Stimulated activated CD4-positive, alpha-beta T cell treated with anti-CD3 and anti-CD28 coated beads, Interleukin-1b, Interleukin-23, amount 100 ng/mL, for 48 hours (primary cell): Measurements from ENCODE around the gene SHROOM1.
"Not testable (repeated sequence)": the region's sequence is repeated elsewhere in the genome, so short reads cannot be mapped to it uniquely, and the experiment has no call there.

Experiments used
- DNase-seq: peaks from one replicate; pipeline ENCODE4 v3.0.0-alpha.2; 2020

The SHROOM1 gene

GRCh38 chr5:132830436-132831094 is at the start of gene SHROOM1:
TSS of gene SHROOM1 (minus strand) at chr5:132830647. CDS start at chr5:132826140, 4,507 bp downstream.
- DNase-seq = no peak

GRCh38 chr5:132877938-132878337 is 47.5 kb upstream of the SHROOM1 start:
- DNase-seq = no peak

- no peak for DNase-seq
Measured at GRCh38 chr5:132877466-132877865, 47.0 kb upstream of the SHROOM1 start.

DNA sequence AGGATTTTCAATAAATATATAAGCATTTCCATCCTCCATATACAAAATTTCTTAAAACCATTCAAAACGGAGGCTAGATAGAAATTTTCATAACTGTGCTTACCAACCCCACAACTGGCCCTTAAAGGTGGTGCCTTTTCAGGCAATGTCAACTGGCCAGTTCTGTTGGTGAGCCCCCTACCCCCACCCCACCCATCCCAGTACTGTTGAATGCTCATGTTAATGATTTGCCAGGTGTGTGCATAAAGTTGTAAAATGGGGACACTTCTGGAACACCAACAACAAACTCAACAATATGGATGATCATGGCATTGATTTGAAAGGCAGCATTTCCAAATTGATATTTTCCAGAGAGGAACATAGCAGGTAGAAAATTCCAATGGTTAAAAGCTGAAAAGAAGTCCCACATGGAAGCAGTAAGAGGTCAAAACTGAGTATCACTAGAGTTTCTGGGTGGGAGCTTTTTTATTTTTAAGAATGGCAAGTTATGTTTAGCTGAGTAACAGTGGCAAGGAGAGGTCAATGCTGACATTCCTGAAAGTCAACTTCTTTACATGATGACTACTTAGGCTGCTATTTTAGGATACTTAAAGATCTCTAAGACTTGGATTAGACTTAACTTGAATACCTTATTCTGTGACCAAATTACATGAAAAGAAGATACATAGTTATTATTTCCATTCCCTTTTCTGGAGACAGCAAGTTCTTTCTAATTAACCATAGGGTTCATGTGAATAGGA is 45.7 kb upstream of the SHROOM1 start:
- DNase-seq = no peak

DNA sequence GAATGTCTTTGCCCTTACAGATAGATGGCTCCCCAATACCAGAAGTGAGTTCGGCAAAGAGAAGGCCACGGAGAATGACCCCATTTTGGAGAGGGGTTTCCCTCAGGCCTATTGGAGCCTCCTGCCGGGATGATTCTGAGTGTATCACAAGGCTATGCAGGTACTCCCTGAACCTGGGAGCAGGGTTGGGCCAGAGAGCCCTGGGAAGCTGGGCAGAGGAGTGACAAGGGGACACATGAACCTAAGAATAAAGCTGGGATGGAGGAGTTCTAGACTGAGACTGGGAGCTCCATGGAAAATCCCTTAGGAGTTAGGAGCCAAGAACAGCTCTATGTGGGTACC is 43.5 kb upstream of the SHROOM1 start:
- no peak for DNase-seq

DNA sequence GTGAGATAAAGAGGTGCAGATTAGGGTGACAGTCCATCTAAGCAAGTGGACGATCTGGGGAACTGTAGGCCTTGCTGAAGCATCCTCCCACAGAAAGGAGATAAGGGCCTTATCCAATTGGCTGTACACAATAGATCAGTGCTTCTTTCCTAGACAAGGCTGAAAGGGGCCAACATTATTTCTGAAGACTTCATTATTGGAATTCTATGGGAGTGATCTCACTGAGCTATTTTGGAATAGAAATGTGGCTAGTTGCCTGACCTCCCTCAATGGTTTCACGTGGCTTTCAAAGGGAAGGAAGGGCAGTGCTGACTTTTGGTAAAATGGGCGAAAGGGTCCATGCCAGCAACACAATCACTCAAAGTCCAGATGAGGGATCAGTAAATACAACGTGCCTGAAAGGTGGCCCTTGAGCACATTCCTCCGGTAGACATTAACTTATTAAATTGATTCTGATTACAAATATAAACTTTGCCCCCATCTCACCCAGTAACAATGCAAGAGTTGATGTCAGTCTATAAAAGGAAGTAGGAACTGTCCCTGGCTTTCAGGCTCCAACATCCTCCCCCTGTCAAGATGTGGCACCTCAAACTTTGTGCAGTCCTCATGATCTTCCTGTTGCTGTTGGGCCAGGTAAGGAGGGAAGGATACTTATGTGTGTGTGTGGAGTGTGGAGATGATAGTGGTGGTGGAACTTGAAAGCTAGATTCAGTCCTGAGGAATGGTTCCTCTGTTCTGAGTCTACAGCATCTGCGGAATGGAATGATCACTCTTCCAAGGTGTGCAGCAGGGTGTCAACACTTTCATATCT is 42.9 kb upstream of the SHROOM1 start, which contains the start of gene LEAP2:
Gene LEAP2, plus strand, starts transcription at position 550 of the 811 bp plus-strand sequence. Its CDS starts 27 bp downstream, at position 577.
- no peak for DNase-seq

GRCh38 chr5:132872788-132873118 is 42.3 kb upstream of the SHROOM1 start:
- DNase-seq = no peak

- DNase-seq = no peak
Measured at GRCh38 chr5:132871459-132872284, 41.2 kb upstream of the SHROOM1 start.

GRCh38 chr5:132870801-132871200 is 40.4 kb upstream of the SHROOM1 start:
- DNase-seq = no peak

DNA sequence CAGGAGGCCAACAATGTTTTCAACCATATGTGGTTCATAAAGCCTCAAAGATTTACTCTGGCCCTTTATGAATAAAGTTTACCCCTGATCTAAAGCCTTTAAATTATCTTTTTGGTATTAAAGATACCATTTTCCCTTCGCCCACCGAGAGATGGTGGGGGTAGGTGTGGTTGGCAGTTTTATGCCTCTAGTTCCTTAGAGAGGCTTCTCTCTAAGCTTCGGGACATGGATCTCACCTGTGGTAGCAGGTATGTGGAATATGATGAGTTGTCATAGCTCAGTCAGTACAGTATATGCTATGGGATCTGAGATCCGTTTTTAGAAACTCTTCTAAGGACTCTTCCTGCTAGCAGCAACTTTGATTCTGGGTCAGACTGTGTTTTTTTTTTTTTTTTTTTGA is 38.3 kb upstream of the SHROOM1 start:
- DNase-seq = no peak

- DNase-seq = no peak
Measured at GRCh38 chr5:132867046-132867451, 36.6 kb upstream of the SHROOM1 start.

DNA sequence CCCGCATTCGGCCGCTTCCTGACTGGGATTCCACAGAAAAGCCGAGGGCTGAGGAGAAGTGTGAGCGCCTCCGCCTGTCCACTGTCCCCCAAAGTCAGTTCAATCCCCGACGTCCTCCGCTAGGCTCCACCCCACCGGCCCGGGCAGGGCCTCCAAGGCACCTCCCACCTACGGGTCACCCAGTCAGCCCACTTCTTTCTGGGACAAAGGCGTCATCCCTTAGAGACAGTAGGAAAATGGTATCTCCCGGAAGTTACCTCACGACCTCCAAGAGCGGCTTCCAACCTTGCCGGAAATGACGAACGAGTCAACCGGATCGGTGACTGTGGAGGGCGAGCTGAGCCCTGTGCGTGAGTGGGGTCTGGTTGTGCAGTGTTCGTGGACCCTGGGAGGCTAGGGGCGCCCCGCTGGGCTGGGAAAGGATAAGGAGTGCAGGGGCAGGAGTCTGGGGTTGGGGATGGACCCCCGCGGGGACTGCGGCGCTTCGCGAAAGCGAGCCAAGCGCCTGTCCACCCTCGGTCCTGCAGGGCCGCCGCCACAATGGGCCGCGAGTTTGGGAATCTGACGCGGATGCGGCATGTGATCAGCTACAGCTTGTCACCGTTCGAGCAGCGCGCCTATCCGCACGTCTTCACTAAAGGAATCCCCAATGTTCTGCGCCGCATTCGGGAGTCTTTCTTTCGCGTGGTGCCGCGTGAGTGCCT is 36.0 kb upstream of the SHROOM1 start, which contains the start of the genes GDF9 and UQCRQ:
Gene GDF9, minus strand, starts transcription at position 128 of the 704 bp plus-strand sequence. CDS start 1,936 bp downstream, outside the sequence.
Gene UQCRQ, plus strand, starts transcription at position 301 of the 704 bp plus-strand sequence. Its CDS starts 240 bp downstream, at position 541.
- DNase-seq = peak; percentile 93

GRCh38 chr5:132865668-132866341 is 35.4 kb upstream of the SHROOM1 start:
- DNase-seq = no peak

GRCh38 chr5:132860742-132861141 is 30.3 kb upstream of the SHROOM1 start:
- no peak for DNase-seq

DNA sequence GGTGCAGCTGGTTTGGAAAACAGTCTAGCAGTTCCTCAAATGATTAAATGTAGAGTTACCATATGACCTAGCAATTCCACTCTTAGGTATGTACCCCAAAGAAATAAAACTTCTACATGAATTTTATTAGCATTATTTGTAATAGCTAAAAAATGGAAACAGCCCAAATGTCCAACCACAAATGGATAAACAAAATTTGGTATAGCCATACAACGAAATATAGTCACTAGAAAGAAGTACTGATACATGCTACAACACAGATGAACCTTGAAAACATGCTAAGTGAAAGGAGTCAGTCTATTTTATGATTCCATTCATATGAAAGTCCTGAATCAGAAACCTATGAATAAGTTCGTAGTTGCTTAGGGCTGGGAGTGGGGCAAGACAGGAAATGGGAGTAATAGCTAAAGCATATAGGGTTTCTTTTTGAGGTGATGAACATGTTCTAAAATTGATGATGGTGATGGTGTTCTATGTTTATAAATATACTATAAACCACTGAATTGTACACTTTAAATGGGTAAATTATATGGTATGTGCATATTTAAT is 29.5 kb upstream of the SHROOM1 start:
- no peak for DNase-seq

DNA sequence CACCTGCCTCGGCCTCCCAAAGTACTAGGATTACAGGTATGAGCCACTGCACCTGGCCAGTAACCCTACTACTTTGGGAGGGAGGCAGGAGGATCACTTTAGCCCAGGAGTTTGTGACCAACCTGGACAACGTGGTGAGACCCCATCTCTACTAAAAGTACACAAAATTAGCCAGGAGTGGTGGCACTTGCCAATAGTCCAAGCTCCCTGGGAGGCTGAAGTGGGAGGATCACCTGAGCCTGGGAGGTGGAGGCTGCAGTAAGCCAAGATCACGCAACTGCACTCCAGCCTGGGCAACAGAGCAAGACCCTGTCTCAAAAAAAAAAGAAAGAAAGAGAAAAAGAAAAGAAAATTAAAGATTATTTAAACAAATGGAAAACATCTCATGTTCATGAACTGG is 25.6 kb upstream of the SHROOM1 start:
- DNase-seq = no peak

DNA sequence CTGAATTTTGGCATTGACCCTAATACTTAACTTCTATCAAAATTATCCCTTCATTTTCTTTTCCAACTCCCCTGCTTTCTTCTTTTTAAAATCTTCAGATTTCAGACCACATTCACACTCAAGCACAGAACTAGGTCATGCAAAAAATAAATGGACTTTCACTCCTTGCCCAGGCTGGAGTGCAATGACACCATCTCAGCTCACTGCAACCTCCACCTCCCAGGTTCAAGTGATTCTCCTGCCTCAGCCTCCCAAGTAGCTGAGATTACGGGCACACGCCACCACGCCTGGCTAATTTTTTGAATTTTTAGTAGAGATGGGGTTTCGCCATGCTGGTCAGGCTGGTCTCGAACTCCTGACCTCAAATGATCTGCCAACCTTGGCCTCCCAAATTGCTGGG is 24.5 kb upstream of the SHROOM1 start:
- DNase-seq = not testable (repeated sequence)

DNA sequence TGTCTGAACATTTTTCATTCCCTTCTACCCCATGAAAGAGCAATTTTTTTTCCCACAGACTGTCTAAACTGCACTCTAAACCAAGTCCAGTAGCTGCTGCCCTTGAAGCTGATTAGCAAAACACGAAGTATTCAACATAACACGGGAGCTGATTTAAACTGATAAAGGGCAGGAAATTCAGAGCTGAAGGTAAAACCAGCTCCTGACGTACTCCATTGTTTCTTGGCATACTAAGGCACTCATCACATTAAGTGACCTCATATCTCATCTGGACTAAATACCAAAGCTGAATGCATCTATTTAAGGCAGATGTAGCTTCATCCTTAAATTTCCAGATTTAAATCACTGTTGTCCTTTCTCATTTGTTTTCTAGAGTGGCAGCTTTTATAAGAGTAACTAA is 23.9 kb upstream of the SHROOM1 start:
- no peak for DNase-seq

DNA sequence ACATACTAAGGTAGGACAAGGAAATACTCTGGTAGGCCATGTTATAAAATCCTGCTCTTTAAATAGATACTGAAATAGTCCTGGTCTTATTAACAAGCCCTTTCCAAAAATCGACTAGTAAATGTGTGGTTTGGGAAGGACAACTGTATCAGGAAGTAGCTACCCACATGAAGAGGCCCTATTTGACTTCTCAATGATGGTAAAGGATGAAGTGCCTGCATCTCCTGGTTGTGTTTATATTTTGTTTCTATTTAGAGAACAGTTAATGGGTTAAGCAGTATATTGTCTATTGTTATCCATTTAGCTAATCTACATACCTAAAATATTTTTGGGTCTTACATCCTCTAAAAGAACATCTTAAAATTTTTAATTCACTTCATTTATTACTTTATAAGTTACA is 23.3 kb upstream of the SHROOM1 start:
- no peak for DNase-seq

DNA sequence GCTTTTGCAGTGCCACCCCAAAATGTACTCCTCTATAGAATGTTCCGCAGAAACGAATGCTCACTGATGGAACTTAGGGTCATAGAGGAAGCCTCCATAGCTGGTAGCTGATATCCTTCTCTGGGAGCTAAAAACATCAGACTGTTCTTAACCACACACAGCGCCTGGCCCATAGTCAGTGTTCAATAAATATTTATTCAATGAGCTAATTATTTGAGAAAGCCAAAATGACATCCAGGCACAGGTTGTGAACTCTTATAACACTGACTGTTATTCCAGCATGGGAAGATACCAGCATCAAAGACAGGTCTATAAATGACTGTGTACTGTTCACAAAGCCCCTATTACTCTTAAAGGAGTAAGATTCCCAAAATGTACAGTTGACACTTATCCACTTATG is 22.9 kb upstream of the SHROOM1 start:
- no peak for DNase-seq

- DNase-seq = no peak
Measured at GRCh38 chr5:132850066-132850465, 19.6 kb upstream of the SHROOM1 start.
